GM03348 (cell line): Measurements from ENCODE around the gene OR51V1.

Experiments
- DNase-seq: peaks from one replicate; pipeline ENCODE4 v3.0.0; 2012; ENCODE audit warnings: low spot score

Gene OR51V1

GRCh38 chr11:5230266-5230665, 29.8 kb upstream of the OR51V1 start:
- DNase-seq: no peak

GRCh38 chr11:5229796-5230195, 29.3 kb upstream of the OR51V1 start:
- DNase-seq: no peak

- no peak for DNase-seq
These were observed 28.9 kb upstream of the OR51V1 start for GRCh38 chr11:5229356-5229755.

- DNase-seq: no peak
These were observed 27.6 kb upstream of the OR51V1 start for GRCh38 chr11:5228124-5228523.

- no peak for DNase-seq
These were observed 27.2 kb upstream of the OR51V1 start for GRCh38 chr11:5227681-5228080.

- DNase-seq: no peak
These were observed 26.3 kb upstream of the OR51V1 start, which contains the start of gene HBB for GRCh38 chr11:5226732-5227310. HBB (minus strand) TSS chr11:5227071; CDS start chr11:5227021, 50 bp downstream.

GRCh38 chr11:5225480-5225871, 25.0 kb upstream of the OR51V1 start:
- no peak for DNase-seq

- no peak for DNase-seq
These were observed 24.3 kb upstream of the OR51V1 start for GRCh38 chr11:5224538-5225479.

GRCh38 chr11:5223686-5224085, 23.2 kb upstream of the OR51V1 start:
- DNase-seq: no peak

- DNase-seq: no peak
These were observed 22.7 kb upstream of the OR51V1 start for GRCh38 chr11:5223146-5223545.

GRCh38 chr11:5210376-5210885, 9.9 kb upstream of the OR51V1 start:
- no peak for DNase-seq

GRCh38 chr11:5204787-5205186, 4.3 kb upstream of the OR51V1 start:
- peak; percentile 73 for DNase-seq

- no peak for DNase-seq
These were observed 2.9 kb upstream of the OR51V1 start for GRCh38 chr11:5203366-5203765.

- no peak for DNase-seq
These were observed 2.2 kb downstream of the OR51V1 start for GRCh38 chr11:5198285-5198684.

- DNase-seq: peak; percentile 45
These were observed 2.9 kb downstream of the OR51V1 start for GRCh38 chr11:5197536-5197935.

- peak; percentile 2 for DNase-seq
These were observed 3.8 kb downstream of the OR51V1 start for GRCh38 chr11:5196731-5197130.

GRCh38 chr11:5196067-5196466, 4.4 kb downstream of the OR51V1 start:
- no peak for DNase-seq

GRCh38 chr11:5192738-5193137, 7.7 kb downstream of the OR51V1 start:
- DNase-seq: no peak

- DNase-seq: no peak
These were observed 12.3 kb downstream of the OR51V1 start for GRCh38 chr11:5188201-5188600.

GRCh38 chr11:5178046-5178837, 22.2 kb downstream of the OR51V1 start:
- DNase-seq: no peak

- DNase-seq: no peak
These were observed 25.5 kb downstream of the OR51V1 start for GRCh38 chr11:5174934-5175333.

- DNase-seq: no peak
These were observed 28.6 kb downstream of the OR51V1 start for GRCh38 chr11:5171856-5172255.
